OCI-LY3 (cell line): ENCODE results near the gene FOXK2.

Experiments
- H2AFZ ChIP-seq: fragments of 200-600, 300-600 bp; shearing (Covaris generic); 2 replicates; pipeline ENCODE4 v1.6.0; 2014; ENCODE audit warnings: antibody characterized with exemption, low read depth, low read length
- H3K27ac ChIP-seq: fragments of 200-600, 300-600 bp; sonication (generic); 2 replicates; pipeline ENCODE4 v1.5.1; 2014; ENCODE audit warnings: mild to moderate bottlenecking, low read length, moderate library complexity, mixed read lengths
- H3K27me3 ChIP-seq: fragments of 200-600, 300-600 bp; sonication (generic); 2 replicates; pipeline ENCODE4 v1.6.1; 2014; ENCODE audit warnings: low read depth, low read length, mixed read lengths
- H3K36me3 ChIP-seq: fragments of 200-600, 300-600 bp; sonication (generic); replicated peaks from 2 replicates; pipeline ENCODE3; 2014; ENCODE audit warnings: low read depth, low read length, mixed read lengths
- H3K4me1 ChIP-seq: fragments of 300-600, 200-600 bp; sonication (generic); 2 replicates; pipeline ENCODE4 v1.6.1; 2014; ENCODE audit warnings: low read length, mixed read lengths
- H3K4me2 ChIP-seq: fragments of 200-600, 300-600 bp; sonication (generic); 2 replicates; pipeline ENCODE4 v1.6.1; 2014; ENCODE audit warnings: low read length, mixed read lengths
- H3K4me3 ChIP-seq: fragments of 300-600, 200-600 bp; sonication (generic); 2 replicates; pipeline ENCODE4 v1.5.1; 2014; ENCODE audit warnings: antibody characterized with exemption, mild to moderate bottlenecking, low read length, moderate library complexity
- H3K79me2 ChIP-seq: fragments of 300-600, 200-600 bp; shearing (Covaris generic); 2 replicates; pipeline ENCODE4 v1.6.1; 2014; ENCODE audit warnings: mild to moderate bottlenecking, low read length, mixed read lengths
- H3K9ac ChIP-seq: fragments of 300-600, 200-600 bp; shearing (Covaris generic); 2 replicates; pipeline ENCODE4 v1.6.0; 2014; ENCODE audit warnings: mild to moderate bottlenecking, low read length, moderate library complexity
- H3K9me3 ChIP-seq: fragments of 200-600, 300-600 bp; shearing (Covaris generic); 2 replicates; pipeline ENCODE4 v1.6.1; 2014; ENCODE audit warnings: low read length, mixed read lengths; ENCODE audit not compliant: insufficient read depth
- H4K20me1 ChIP-seq: fragments of 200-600, 300-600 bp; sonication (generic); 2 replicates; pipeline ENCODE4 v1.6.1; 2016; ENCODE audit warnings: low read length, mixed read lengths; ENCODE audit not compliant: insufficient read depth
- EZH2phosphoT487 ChIP-seq: fragments of 200-600 bp; shearing (Covaris generic); IDR thresholded peaks from 2 replicates; pipeline ENCODE4 v1.6.1; 2018; ENCODE audit warnings: antibody characterized with exemption, mixed run types, low read depth
- TF ChIP-seq, protein P1 (sequence below): fragments of 200-600, 300-600 bp; sonication (generic); IDR thresholded peaks from 2 replicates; pipeline ENCODE4 v1.5.1; 2014; ENCODE audit warnings: antibody characterized with exemption, low read length, low read depth

The FOXK2 gene

DNA sequence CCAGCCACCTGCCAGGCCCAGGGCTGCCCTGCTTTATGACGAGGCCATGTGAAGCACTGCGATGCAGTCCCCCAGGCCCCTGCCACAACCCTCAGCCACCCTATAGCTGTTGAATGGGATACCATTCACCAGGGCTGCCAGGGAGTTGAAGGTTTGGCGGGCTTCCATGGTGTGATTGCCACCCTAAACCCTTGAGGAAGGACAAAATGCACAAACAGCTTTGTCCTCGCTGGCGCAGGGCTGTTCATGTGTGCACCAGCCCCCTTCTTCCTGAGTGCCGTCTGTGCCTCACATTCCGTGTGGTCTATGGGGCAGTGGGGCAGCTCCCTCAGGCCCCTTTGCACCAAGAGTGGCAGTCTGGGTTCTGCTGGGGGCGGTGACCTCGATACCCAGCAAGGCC, 35.7 kb upstream of the FOXK2 start:
- H3K79me2 ChIP-seq = no peaks in the 10 kb centered on the region
- H3K36me3 ChIP-seq = peaks cover 43% of the 10 kb centered on the region
- H3K9me3 ChIP-seq = no peaks in the 10 kb centered on the region
- H3K27ac ChIP-seq = no peak overlapping the region
- TF ChIP-seq, protein P1, sequence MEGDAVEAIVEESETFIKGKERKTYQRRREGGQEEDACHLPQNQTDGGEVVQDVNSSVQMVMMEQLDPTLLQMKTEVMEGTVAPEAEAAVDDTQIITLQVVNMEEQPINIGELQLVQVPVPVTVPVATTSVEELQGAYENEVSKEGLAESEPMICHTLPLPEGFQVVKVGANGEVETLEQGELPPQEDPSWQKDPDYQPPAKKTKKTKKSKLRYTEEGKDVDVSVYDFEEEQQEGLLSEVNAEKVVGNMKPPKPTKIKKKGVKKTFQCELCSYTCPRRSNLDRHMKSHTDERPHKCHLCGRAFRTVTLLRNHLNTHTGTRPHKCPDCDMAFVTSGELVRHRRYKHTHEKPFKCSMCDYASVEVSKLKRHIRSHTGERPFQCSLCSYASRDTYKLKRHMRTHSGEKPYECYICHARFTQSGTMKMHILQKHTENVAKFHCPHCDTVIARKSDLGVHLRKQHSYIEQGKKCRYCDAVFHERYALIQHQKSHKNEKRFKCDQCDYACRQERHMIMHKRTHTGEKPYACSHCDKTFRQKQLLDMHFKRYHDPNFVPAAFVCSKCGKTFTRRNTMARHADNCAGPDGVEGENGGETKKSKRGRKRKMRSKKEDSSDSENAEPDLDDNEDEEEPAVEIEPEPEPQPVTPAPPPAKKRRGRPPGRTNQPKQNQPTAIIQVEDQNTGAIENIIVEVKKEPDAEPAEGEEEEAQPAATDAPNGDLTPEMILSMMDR = no peak
- TF ChIP-seq EZH2phosphoT487 = no peak
- no peaks in the 10 kb centered on the region for H3K27me3 ChIP-seq
- H3K9ac ChIP-seq = no peak overlapping the region
- no peaks in the 10 kb centered on the region for H4K20me1 ChIP-seq
- H3K4me1 ChIP-seq = no peaks in the 10 kb centered on the region
- no peak overlapping the region for H3K4me3 ChIP-seq
- no peak overlapping the region for H2AFZ ChIP-seq
- no peak overlapping the region for H3K4me2 ChIP-seq

DNA sequence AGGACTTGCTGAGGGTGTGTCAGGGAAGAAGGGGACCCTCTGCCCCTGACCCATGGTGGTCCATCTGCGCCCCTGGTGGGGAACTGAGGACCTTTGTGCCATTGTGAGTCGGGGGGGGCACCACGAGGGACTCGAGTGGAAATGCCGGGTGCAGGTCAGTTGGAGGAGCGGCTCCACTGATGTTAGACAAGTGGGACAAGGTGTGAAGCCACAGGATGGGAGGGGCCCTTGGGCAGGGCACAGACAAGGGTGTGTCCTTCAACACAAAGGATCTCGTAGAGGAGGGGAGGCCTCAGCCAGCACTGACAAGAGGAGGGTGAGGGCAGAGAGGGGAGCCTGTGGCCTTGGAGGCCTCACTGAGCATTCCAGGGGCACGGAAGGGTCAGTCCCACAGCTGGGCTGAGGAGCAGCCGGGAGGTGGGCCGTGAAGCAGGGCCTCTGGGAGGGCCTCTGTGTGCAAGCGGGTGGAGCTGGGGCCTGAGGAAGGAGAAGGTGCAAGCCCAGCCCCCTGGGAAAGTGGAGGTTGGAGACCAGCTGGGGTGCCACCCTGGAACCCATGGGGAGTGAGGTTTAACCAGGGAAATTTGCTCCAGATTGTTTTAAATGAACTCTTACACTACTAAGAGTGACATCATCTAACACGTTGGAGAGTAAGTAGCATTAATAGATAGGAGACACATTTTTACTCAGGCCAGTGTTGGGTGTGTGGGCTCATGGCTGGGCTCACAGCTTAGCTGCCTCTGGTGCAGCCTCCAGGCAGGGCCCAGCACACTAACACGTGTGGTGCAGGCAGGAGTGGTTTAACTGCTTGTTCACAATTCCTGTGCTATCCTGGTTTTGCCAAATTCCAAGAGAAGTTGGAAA, 33.1 kb upstream of the FOXK2 start:
- no peak overlapping the region for H2AFZ ChIP-seq
- no peak overlapping the region for H3K9ac ChIP-seq

DNA sequence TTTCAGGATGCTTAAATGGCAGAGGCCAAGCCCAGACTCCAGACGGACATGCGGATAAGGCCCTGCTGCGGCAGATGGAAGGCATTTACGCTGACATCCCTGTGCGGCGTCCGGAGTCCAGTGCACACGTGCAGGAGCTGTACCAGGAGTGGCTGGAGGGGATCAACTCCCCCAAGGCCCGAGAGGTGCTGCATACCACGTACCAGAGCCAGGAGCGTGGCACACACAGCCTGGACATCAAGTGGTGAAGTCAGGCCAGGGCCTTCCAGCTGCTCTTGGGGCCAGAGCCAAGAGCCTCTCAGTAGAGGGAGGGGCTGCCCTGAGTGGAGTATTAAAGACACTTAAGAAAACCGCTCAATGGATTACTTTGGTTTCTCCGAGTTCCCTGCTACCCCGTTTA, 31.6 kb upstream of the FOXK2 start:
- H3K9me3 ChIP-seq = no peaks in the 10 kb centered on the region
- no peak overlapping the region for H3K4me2 ChIP-seq
- no peak for TF ChIP-seq EZH2phosphoT487
- TF ChIP-seq, protein P1 = no peak
- H3K9ac ChIP-seq = no peak overlapping the region
- H3K4me1 ChIP-seq = no peaks in the 10 kb centered on the region
- H4K20me1 ChIP-seq = no peaks in the 10 kb centered on the region
- no peaks in the 10 kb centered on the region for H3K27me3 ChIP-seq
- H2AFZ ChIP-seq = no peak overlapping the region
- H3K36me3 ChIP-seq = peaks cover 23% of the 10 kb centered on the region
- H3K27ac ChIP-seq = no peak overlapping the region
- H3K79me2 ChIP-seq = no peaks in the 10 kb centered on the region
- H3K4me3 ChIP-seq = no peak overlapping the region

More for the DNA sequence above, 33.1 kb upstream of the FOXK2 start:
- Histone ChIP-seq H3K36me3 (peaks cover 32% of the 10 kb centered on the region), H3K4me2 (no peak overlapping the region), H3K4me1 (no peaks in the 10 kb centered on the region), H3K9me3 (no peaks in the 10 kb centered on the region), H3K4me3 (no peak overlapping the region), H3K79me2 (no peaks in the 10 kb centered on the region), H3K27ac (no peak overlapping the region), H4K20me1 (no peaks in the 10 kb centered on the region), H3K27me3 (no peaks in the 10 kb centered on the region)
- TF ChIP-seq, protein P1 = no peak
- no peak for TF ChIP-seq EZH2phosphoT487

DNA sequence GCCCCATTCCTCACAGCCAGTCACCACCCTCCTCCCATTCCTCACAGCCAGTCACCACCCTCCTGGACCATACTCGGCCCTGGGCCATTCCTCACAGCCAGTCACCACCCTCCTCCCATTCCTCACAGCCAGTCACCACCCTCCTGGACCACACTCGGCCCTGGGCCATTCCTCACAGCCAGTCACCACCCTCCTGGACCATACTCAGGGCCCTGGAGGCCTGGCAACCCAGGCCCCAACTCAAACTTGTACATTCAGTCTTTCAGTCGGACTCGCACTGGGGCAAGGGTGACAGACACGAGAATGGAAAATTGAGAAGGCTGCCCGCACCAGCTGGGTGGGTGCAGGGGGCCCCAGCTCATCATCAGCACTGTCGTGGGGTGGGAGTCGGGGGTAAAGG, 30.4 kb upstream of the FOXK2 start:
- H4K20me1 ChIP-seq = no peaks in the 10 kb centered on the region
- H3K4me3 ChIP-seq = no peak overlapping the region
- H3K27ac ChIP-seq = no peak overlapping the region
- no peaks in the 10 kb centered on the region for H3K79me2 ChIP-seq
- TF ChIP-seq, protein P1 = no peak
- no peak for TF ChIP-seq EZH2phosphoT487
- peaks cover 20% of the 10 kb centered on the region for H3K36me3 ChIP-seq
- no peaks in the 10 kb centered on the region for H3K27me3 ChIP-seq
- H3K4me1 ChIP-seq = peaks cover 4% of the 10 kb centered on the region
- H3K9me3 ChIP-seq = no peaks in the 10 kb centered on the region
- no peak overlapping the region for H3K4me2 ChIP-seq
- no peak overlapping the region for H2AFZ ChIP-seq
- H3K9ac ChIP-seq = no peak overlapping the region
